Mesothelial cell of epicardium (in vitro differentiated cells): ENCODE data around the gene FSHR. TPM values are rescaled to one million over a fixed set of nuclear protein-coding genes. Genes with fewer than 3 reads are reported as not detected.

Source experiments
- DNase-seq, 2 experiments: peaks; one replicate each; pipeline ENCODE4 v3.0.0; 2021; ENCODE audit warnings: low spot score in 2 of 2; ENCODE audit not compliant: unreplicated experiment in 2 of 2
- H3K27ac Mint-ChIP-seq: 2 replicates; pipeline ENCODE4 v1.8.0; 2021; ENCODE audit warnings: mixed read lengths
- H3K27me3 Mint-ChIP-seq: 2 replicates; pipeline ENCODE4 v1.8.0; 2021; ENCODE audit warnings: low read depth, mixed read lengths
- H3K36me3 Mint-ChIP-seq: 2 replicates; pipeline ENCODE4 v1.8.0; 2021; ENCODE audit warnings: mixed read lengths
- H3K4me1 Mint-ChIP-seq: 2 replicates; pipeline ENCODE4 v1.8.0; 2021; ENCODE audit warnings: mixed read lengths
- H3K4me3 Mint-ChIP-seq: 2 replicates; pipeline ENCODE4 v1.8.0; 2021; ENCODE audit warnings: mild to moderate bottlenecking, moderate library complexity, mixed read lengths
- H3K9me3 Mint-ChIP-seq: 2 replicates; pipeline ENCODE4 v1.8.0; 2021; ENCODE audit warnings: mixed read lengths
- CTCF ChIP-seq: fragments of 200-600 bp; sonication (generic); IDR thresholded peaks from one replicate; pipeline ENCODE4 v1.5.0; 2021; ENCODE audit warnings: antibody characterized with exemption; ENCODE audit not compliant: unreplicated experiment
- total RNA-seq: library from RNA; stranded (reverse); gene quantifications from 3 replicates; pipeline ENCODE4 v1.2.1, GENCODE V29; 2021

Gene FSHR
- total RNA-seq, 1 donor from 2014 or later = not detected

GRCh38 chr2:49043405-49043982 is 110.8 kb downstream of the FSHR start:
- TF ChIP-seq CTCF = no peak
- H3K36me3 Mint-ChIP-seq = no peaks in the 10 kb centered on the region

GRCh38 chr2:49042488-49042887 is 111.8 kb downstream of the FSHR start:
- H3K36me3 Mint-ChIP-seq = no peaks in the 10 kb centered on the region
- H3K9me3 Mint-ChIP-seq = peaks cover 4% of the 10 kb centered on the region
- no peak overlapping the region for H3K4me3 Mint-ChIP-seq
- H3K27me3 Mint-ChIP-seq = no peaks in the 10 kb centered on the region
- no peak for DNase-seq
- H3K27ac Mint-ChIP-seq = no peak overlapping the region
- H3K4me1 Mint-ChIP-seq = peaks cover 30% of the 10 kb centered on the region
- TF ChIP-seq CTCF = no peak

More at GRCh38 chr2:49043405-49043982, 110.8 kb downstream of the FSHR start:
- DNase-seq = no peak
- Mint-ChIP-seq H3K9me3 (no peaks in the 10 kb centered on the region), H3K27ac (no peak overlapping the region), H3K4me3 (no peak overlapping the region), H3K27me3 (no peaks in the 10 kb centered on the region), H3K4me1 (peaks cover 26% of the 10 kb centered on the region)

- no peak overlapping the region for H3K4me3 Mint-ChIP-seq
- TF ChIP-seq CTCF = no peak
Measured at GRCh38 chr2:49041061-49041460, 113.3 kb downstream of the FSHR start.

GRCh38 chr2:49037197-49037596 is 117.1 kb downstream of the FSHR start:
- no peak overlapping the region for H3K27ac Mint-ChIP-seq
- peaks cover 6% of the 10 kb centered on the region for H3K4me1 Mint-ChIP-seq
- no peaks in the 10 kb centered on the region for H3K27me3 Mint-ChIP-seq
- no peak for TF ChIP-seq CTCF
- peaks cover 4% of the 10 kb centered on the region for H3K9me3 Mint-ChIP-seq
- H3K36me3 Mint-ChIP-seq = no peaks in the 10 kb centered on the region
- no peak for DNase-seq
- no peak overlapping the region for H3K4me3 Mint-ChIP-seq

More at GRCh38 chr2:49041061-49041460, 113.3 kb downstream of the FSHR start:
- Mint-ChIP-seq H3K27ac (no peak overlapping the region), H3K27me3 (no peaks in the 10 kb centered on the region), H3K4me1 (peaks cover 30% of the 10 kb centered on the region), H3K36me3 (no peaks in the 10 kb centered on the region), H3K9me3 (peaks cover 4% of the 10 kb centered on the region)
- no peak for DNase-seq

- no peak for TF ChIP-seq CTCF
- no peaks in the 10 kb centered on the region for H3K36me3 Mint-ChIP-seq
- no peak for DNase-seq
- H3K9me3 Mint-ChIP-seq = peaks cover 4% of the 10 kb centered on the region
- peaks cover 6% of the 10 kb centered on the region for H3K4me1 Mint-ChIP-seq
- H3K27ac Mint-ChIP-seq = no peak overlapping the region
- H3K27me3 Mint-ChIP-seq = no peaks in the 10 kb centered on the region
- no peak overlapping the region for H3K4me3 Mint-ChIP-seq
Measured at GRCh38 chr2:49035481-49035880, 118.8 kb downstream of the FSHR start.
